Astrocyte of the cerebellum (primary cell): ENCODE measurements around the gene C2CD4C.
"Not testable (repeated sequence)": the region's sequence is repeated elsewhere in the genome, so short reads cannot be mapped to it uniquely, and the experiment has no call there.

Experiments
- DNase-seq: peaks from one replicate; pipeline ENCODE4 v3.0.0-alpha.2; 2011; ENCODE audit warnings: low read depth
- H3K4me3 ChIP-seq: 2 replicates; pipeline ENCODE4 v1.5.1; 2011; ENCODE audit warnings: mild to moderate bottlenecking, low read depth, low read length, moderate library complexity
- in situ Hi-C: cut with HindIII; loops from 2 replicates; pipeline ENCODE4 v1.10.0; 2017; ENCODE audit warnings: low sequenced_read_pairs
- TF ChIP-seq, protein P1 (sequence below): IDR thresholded peaks from 2 replicates; pipeline ENCODE4 v1.5.1; 2012; ENCODE audit warnings: low read length, low read depth, moderate library complexity, mild to moderate bottlenecking; ENCODE audit errors: missing control alignments

The C2CD4C gene

DNA sequence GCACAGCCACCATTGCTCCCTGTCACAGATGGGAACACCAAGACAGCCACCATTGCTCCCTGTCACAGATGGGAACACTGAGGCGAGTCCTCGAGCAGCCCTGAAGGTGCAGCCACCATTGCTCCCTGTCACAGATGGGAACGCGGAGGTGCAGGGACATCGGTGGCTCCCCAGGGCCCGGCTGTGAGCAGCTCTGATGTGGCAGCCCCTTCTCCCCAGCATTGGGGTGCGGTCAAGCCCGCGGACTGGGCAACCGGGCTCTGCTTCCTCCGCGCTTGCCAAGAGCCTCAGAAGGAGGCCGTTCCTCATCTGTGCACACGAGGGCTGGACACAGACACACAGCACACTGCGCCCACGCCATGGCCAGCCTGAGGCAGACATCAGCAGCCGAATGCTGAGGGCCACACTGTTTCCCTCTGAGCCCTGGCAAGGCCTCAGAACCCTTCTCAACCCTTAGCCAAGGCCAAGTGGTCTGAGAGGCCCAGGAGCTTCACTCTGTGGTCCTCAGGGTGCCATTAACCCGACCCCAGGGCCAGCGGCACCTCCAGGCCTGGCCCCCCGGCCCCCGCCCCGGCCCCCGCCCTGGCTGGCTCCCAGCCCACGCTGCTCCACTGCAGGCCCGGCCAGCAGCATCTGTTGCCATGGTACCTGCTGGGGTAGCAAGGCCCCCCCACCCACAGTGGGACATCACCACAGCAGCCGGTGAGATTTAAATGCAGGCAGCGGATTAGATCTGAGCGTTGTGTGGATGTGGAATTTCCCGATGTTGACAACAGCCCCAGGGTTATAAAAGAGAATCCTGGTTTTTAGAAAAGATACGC, 18.4 kb downstream of the C2CD4C start:
- TF ChIP-seq, protein P1, sequence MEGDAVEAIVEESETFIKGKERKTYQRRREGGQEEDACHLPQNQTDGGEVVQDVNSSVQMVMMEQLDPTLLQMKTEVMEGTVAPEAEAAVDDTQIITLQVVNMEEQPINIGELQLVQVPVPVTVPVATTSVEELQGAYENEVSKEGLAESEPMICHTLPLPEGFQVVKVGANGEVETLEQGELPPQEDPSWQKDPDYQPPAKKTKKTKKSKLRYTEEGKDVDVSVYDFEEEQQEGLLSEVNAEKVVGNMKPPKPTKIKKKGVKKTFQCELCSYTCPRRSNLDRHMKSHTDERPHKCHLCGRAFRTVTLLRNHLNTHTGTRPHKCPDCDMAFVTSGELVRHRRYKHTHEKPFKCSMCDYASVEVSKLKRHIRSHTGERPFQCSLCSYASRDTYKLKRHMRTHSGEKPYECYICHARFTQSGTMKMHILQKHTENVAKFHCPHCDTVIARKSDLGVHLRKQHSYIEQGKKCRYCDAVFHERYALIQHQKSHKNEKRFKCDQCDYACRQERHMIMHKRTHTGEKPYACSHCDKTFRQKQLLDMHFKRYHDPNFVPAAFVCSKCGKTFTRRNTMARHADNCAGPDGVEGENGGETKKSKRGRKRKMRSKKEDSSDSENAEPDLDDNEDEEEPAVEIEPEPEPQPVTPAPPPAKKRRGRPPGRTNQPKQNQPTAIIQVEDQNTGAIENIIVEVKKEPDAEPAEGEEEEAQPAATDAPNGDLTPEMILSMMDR = no peak
- H3K4me3 ChIP-seq = no peak overlapping the region
- DNase-seq = no peak
- in situ Hi-C loops = no loop called here

DNA sequence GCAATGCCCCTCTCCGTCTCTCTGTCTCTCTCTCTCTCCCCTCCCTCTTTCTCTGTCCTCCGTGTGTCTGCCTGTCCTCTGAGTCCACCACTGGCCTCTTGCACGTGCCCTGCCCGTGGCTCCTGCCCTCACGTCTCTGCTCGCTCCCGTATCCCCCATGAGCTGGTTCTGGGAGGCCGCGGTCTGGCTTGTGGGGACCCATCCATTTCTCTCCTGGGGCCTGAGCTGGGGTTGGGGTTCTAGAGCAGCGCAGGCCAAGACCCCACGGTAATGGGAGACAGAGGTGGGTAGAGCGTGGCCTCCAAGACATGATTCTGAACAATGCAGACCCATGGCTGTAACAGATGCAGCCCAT, 19.0 kb downstream of the C2CD4C start:
- TF ChIP-seq, protein P1 = no peak
- H3K4me3 ChIP-seq = no peak overlapping the region
- in situ Hi-C loops = no loop called here
- no peak for DNase-seq

DNA sequence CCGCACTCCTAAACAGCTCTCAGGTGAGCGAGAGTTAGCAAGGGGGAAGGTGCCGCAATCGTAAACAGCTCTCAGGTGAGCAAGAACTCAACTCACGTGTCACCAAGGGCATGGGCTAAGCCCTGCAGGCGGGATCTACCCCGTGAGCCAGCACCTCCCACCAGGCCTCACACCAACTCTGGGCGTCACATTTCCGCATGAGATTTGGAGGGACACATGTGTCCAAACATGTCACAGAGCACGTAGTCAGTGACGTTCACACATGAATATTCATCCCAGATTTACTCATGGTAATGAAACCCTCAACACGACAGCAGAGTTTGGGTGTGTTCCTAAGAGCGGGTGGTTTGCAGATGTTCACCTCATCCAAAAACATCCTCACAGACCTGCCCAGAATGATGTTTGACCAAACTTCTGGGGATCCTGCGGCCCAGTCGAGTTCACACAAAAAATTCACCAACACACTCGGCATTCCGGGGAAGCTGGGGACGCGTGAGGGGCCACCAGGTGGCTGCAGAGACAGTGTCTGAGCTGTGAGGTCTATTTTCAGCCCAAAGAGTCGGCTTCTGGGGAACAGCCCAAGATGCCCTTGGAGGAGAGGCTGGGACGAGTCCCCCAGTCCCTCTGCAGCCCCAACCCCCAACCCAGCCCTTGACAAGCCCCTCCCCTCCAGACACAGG, 19.6 kb downstream of the C2CD4C start:
- no peak for DNase-seq
- no peak overlapping the region for H3K4me3 ChIP-seq
- in situ Hi-C loops = no loop called here
- TF ChIP-seq, protein P1 = no peak

DNA sequence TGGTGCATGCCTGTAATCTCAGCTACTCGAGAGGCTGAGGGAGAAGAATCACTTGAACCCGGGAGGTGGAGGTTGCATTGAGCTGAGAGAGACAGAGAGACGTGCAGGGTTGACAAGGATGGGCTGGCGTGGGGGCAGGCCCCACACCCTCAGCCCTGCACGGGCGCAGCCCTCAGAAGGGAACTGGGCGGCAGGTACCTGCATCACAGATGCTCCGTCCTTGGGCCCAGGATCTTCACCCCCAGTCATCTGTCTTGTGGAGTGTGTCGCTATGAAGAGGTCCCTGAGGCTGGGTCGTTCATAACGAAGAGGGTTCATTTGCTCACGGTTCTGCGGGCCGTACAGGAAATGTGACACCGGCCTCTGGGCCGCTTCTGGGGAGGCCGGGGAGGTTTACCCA, 20.3 kb downstream of the C2CD4C start:
- no peak for DNase-seq
- in situ Hi-C loops = no loop called here
- TF ChIP-seq, protein P1 = no peak
- H3K4me3 ChIP-seq = no peak overlapping the region

DNA sequence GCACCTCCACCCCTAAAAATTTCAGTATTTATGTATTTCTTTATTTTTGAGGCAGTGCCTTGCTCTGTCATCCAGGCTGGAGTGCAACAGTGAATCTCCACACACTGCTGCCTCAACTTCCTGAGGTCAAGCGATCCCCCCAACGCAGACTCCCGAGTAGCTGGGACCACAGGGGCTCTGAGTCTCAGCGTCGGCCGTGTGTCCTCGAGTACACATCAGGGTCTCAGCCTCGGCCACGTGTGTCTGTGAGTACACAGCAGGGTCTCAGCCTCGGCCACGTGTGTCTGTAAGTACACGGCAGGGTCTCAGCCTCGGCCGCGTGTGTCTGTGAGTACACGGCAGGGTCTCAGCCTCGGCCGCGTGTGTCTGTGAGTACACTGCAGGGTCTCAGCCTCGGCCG, 21.2 kb downstream of the C2CD4C start:
- no peak overlapping the region for H3K4me3 ChIP-seq
- in situ Hi-C loops = no loop called here
- TF ChIP-seq, protein P1 = no peak
- DNase-seq = no peak

DNA sequence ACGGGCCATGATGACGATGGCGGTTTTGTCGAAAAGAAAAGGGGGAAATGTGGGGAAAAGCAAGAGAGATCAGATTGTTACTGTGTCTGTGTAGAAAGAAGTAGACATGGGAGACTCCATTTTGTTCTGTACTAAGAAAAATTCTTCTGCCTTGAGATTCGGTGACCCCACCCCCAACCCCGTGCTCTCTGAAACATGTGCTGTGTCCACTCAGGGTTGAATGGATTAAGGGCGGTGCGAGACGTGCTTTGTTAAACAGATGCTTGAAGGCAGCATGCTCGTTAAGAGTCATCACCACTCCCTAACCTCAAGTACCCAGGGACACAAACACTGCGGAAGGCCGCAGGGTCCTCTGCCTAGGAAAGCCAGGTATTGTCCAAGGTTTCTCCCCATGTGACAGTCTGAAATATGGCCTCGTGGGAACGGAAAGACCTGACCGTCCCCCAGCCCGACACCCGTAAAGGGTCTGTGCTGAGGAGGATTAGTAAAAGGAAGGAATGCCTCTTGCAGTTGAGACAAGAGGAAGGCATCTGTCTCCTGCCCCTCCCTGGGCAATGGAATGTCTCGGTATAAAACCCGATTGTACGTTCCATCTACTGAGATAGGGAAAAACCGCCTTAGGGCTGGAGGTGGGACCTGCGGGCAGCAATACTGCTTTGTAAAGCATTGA, 22.2 kb downstream of the C2CD4C start:
- H3K4me3 ChIP-seq, in situ Hi-C loops, DNase-seq: not testable (repeated sequence)

DNA sequence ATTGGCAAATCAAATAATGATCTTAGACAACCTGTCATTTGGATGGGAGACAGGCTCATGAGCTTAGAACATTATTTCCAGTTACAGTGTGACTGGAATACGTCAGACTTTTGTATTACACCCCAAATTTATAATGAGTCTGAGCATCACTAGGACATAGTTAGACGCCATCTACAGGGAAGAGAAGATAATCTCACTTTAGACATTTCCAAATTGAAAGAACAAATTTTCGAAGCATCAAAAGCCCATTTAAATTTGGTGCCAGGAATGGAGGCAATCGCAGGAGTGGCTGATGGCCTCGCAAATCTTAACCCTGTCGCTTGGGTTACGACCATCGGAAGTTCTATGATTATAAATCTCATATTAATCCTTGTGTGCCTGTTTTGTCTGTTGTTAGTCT, 22.8 kb downstream of the C2CD4C start:
- DNase-seq, in situ Hi-C loops: not testable (repeated sequence)

More for the DNA sequence above, 22.8 kb downstream of the C2CD4C start:
- H3K4me3 ChIP-seq = not testable (repeated sequence)
